Epithelial cell of proximal tubule (primary cell): ENCODE results near the gene FAS. TPM values are rescaled to one million over a fixed set of nuclear protein-coding genes. Genes with fewer than 3 reads are reported as not detected.

Experiments
- DNase-seq: peaks from one replicate; pipeline ENCODE4 v3.0.0-alpha.2; 2011; ENCODE audit warnings: low read depth
- H3K4me3 ChIP-seq: 2 replicates; pipeline ENCODE4 v1.5.1; 2011; ENCODE audit warnings: low read depth, mild to moderate bottlenecking, low read length
- CTCF ChIP-seq: conservative IDR thresholded peaks from 2 replicates; pipeline ENCODE4 v1.5.1; 2012; ENCODE audit warnings: low read depth, mild to moderate bottlenecking, low read length
- total RNA-seq: library from RNA; depleted of rRNA; stranded (reverse); fragments of >200 nt; gene quantifications from 2 replicates; pipeline ENCODE4 v1.2.3, GENCODE V29; 2015

Gene FAS
- total RNA-seq, 1 donor from 2014 or later, result 52.5 TPM

DNA sequence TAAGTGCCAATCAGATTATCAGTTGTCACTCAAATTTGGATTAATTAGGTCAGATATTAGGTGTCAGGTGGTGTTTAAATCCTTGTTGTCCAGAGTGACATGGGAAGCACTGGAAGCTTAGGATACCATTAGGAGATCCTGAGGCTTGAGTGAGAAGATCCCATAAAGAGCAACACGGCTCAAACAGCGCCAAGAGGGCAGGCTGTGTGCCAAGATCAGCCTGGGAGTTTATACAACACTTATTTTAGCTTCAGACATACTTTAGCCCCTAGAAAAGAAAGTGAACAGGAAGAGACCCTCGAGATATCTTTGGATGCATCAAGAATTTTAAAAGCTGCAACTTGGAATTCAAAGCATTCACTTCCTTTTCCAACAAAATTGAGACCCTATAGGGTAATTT lies 23.8 kb upstream of the FAS start:
- DNase-seq, result no peak
- no peak for TF ChIP-seq CTCF

GRCh38 chr10:88968391-88968790 lies 22.2 kb upstream of the FAS start:
- H3K4me3 ChIP-seq, result no peak overlapping the region
- no peak for DNase-seq
- TF ChIP-seq CTCF, result no peak

More for the DNA sequence above, 23.8 kb upstream of the FAS start:
- no peak overlapping the region for H3K4me3 ChIP-seq

- no peak overlapping the region for H3K4me3 ChIP-seq
- no peak for DNase-seq
- no peak for TF ChIP-seq CTCF
Measured at GRCh38 chr10:88971221-88972061, 19.2 kb upstream of the FAS start.

DNA sequence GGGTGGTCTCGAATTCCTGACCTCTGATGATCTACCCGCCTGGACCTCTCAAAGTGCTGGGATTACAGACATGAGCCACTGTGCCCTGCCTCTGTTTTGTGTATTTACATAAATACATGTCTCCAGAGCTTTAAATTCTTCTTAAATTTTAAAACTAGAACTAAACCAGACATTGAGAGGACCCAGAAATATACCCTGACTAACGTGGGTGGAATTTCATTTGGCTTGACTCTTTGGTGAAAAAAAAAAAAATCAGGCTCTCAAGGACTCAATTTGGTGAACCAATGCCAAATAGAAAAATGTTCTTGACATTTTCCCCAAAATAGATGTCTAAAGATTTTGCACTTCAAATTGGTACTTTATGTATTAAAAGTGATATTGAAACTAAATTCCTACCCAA lies 16.6 kb upstream of the FAS start:
- no peak for DNase-seq
- H3K4me3 ChIP-seq, result no peak overlapping the region
- TF ChIP-seq CTCF, result no peak

DNA sequence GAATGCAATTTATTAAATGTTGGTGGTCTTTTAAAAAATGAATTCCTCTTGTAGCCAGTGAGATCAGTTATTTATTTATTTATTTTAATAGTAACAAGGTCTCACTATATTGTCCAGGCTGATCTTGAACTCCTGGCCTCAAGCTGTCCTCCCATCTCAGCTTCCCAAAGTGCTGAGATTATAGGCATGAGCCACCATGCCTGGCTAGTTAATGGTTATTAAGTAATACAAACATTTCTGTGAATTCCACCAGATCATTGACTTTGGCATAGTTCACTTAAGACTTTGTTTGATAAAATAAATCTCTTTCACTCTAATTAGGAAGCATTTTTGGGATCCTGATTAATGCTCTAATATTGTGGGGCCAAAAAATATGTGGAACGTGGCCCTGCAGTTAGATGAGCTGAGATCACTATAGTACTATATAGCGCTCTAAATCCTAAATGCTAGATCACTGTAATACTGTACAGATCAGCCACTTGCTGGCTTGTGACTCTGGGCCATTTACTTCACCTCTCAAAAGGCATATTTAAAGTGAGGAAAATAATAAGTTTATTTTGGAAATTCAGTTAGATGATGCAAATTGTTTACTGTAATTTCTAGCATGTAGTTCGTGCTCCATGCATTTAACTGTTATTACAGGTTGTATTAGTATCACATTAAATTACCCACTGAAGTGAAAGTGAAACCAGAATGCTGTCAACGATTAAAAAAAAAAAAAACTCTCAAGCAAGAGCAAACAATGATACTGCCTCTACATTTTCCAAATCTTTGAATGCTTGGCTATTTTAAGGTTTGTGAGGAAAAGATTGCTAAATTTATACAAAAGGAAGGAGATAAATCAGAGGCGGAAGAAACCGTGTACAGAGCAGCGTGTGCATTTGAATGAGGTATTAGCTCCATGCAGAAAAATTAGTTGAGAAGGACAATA lies 15.9 kb upstream of the FAS start:
- no peak for DNase-seq
- peak overlapping the region; percentile 58 for H3K4me3 ChIP-seq
- TF ChIP-seq CTCF, result no peak

DNA sequence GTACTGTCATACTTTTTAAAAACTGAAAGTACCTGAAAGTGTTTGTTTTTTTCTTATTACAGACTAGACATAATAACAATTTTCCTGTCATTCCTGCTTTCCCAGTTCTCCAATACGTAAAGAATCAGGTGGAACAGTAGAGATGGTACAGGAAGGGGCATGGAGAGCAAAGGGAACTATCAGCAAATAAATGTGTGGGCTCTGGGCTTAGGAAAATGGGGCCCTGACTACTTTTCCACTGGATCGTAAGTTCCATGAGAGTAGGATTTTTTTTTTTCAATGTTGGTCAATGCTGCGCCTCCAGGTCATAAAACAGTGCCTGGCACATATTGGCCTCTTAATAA lies 15.2 kb upstream of the FAS start:
- no peak for DNase-seq
- peak overlapping the region; percentile 58 for H3K4me3 ChIP-seq
- no peak for TF ChIP-seq CTCF
